HCT116 (cell line): ENCODE measurements around the gene PBX3. TPM values are rescaled to one million over a fixed set of nuclear protein-coding genes. Genes with fewer than 3 reads are reported as not detected.

ENCODE experiments used
- ATAC-seq: fragments of 200-7000 bp; cut with Tn5 transposase; 2 replicates; pipeline ENCODE4 v1.9.1; 2020; ENCODE audit warnings: mild to moderate bottlenecking, moderate library complexity
- BruUV-seq: library from RNA; stranded (reverse); fragments of 400-500 nt; replicated peaks from 2 replicates; lab custom pipeline; 2021; lab: Mats Ljungman, UMichigan
- CTCF ChIA-PET: fragments of 300-600 bp; sonication (Branson Sonifier 250); formaldehyde crosslinking; loops from one replicate; lab custom pipeline; 2021; ENCODE audit warnings: antibody characterized with exemption; lab: Charles Lee
- POLR2A ChIA-PET: fragments of 300-600, 350-600 bp; sonication (Branson Sonifier 250); formaldehyde crosslinking; loops from one replicate; lab custom pipeline; 2021; ENCODE audit warnings: antibody characterized with exemption; lab: Charles Lee
- RAD21 ChIA-PET, 2 experiments: fragments of 300-600 bp; sonication (Branson Sonifier 250); formaldehyde crosslinking; loops; one replicate each; lab custom pipeline; 2023; ENCODE audit warnings: low total read pairs in 2 of 2; ENCODE audit not compliant: uncharacterized antibody in 2 of 2, unreplicated experiment in 2 of 2, low non-redundant PET in 1 of 2; lab: Charles Lee
- DNase-seq: peaks from one replicate; pipeline ENCODE4 v3.0.0-alpha.2; 2010; ENCODE audit warnings: low read depth, low spot score
- H2AFZ ChIP-seq: fragments of 200-600 bp; shearing (Covaris generic), sonication (generic); 2 replicates; pipeline ENCODE4 v1.6.1; 2017; ENCODE audit warnings: low read depth, mixed run types, mixed read lengths, antibody characterized with exemption, low read length; ENCODE audit not compliant: poor library complexity, severe bottlenecking
- H3K27ac ChIP-seq: 2 replicates; pipeline ENCODE4 v1.5.1; 2012; ENCODE audit warnings: low read depth, low read length
- H3K27me3 ChIP-seq: fragments of 200-600 bp; sonication (generic); 2 replicates; pipeline ENCODE4 v1.6.1; 2016; ENCODE audit warnings: mixed run types, low read length, mixed read lengths; ENCODE audit not compliant: insufficient read depth
- H3K36me3 ChIP-seq, 2 experiments: fragments of 200-500 bp in 1 of 2; fragments of 200-600 bp in 1 of 2; sonication (Bioruptor generic) in 1 of 2; sonication (generic) in 1 of 2; 2 replicates each; pipeline versions ENCODE4 v1.5.1 to v1.6.1; 2014 to 2016; ENCODE audit warnings: low read length in 2 of 2, inconsistent platforms in 1 of 2, mixed read lengths in 1 of 2, mixed run types in 1 of 2; ENCODE audit not compliant: insufficient read depth in 2 of 2, control insufficient read depth in 1 of 2
- H3K4me1 ChIP-seq, 2 experiments: fragments of 200-600 bp in 1 of 2; sonication (generic) in 1 of 2; 2 replicates each; pipeline versions ENCODE4 v1.5.1 to v1.6.1; 2012 to 2017; ENCODE audit warnings: low read length in 2 of 2, inconsistent platforms in 1 of 2, mild to moderate bottlenecking in 1 of 2, mixed read lengths in 1 of 2, mixed run types in 1 of 2, moderate library complexity in 1 of 2; ENCODE audit not compliant: insufficient read depth in 2 of 2, control insufficient read depth in 1 of 2
- H3K4me2 ChIP-seq: fragments of 200-600 bp; sonication (generic); 2 replicates; pipeline ENCODE4 v1.6.1; 2017; ENCODE audit warnings: mixed run types, low read length, mixed read lengths
- H3K4me3 ChIP-seq, 2 experiments: fragments of 200-600 bp in 1 of 2; sonication (generic) in 1 of 2; replicated peaks in 1 of 2; 2 replicates each; pipeline ENCODE4 v1.5.1; 2011 to 2016; ENCODE audit warnings: low read length in 2 of 2, control low read depth in 1 of 2, low read depth in 1 of 2, mild to moderate bottlenecking in 1 of 2, mixed read lengths in 1 of 2, mixed run types in 1 of 2
- H3K79me2 ChIP-seq: fragments of 200-600 bp; sonication (generic); 2 replicates; pipeline ENCODE4 v1.6.1; 2017; ENCODE audit warnings: mild to moderate bottlenecking, mixed run types, low read length, moderate library complexity, mixed read lengths; ENCODE audit not compliant: insufficient read depth
- H3K9ac ChIP-seq: fragments of 200-600 bp; sonication (generic); 2 replicates; pipeline ENCODE4 v1.6.1; 2016; ENCODE audit warnings: low read length, mixed read lengths
- H3K9me2 ChIP-seq: fragments of 200-600 bp; sonication (generic), shearing (Covaris generic); 2 replicates; pipeline ENCODE4 v1.6.1; 2017; ENCODE audit warnings: mixed run types, mild to moderate bottlenecking, moderate library complexity; ENCODE audit not compliant: insufficient read depth
- H3K9me3 ChIP-seq, 2 experiments: fragments of 200-500 bp in 1 of 2; fragments of 200-600 bp in 1 of 2; sonication (Bioruptor generic) in 1 of 2; sonication (generic) in 1 of 2; 2 replicates each; pipeline ENCODE4 v1.6.1; 2014 to 2017; ENCODE audit warnings: low read length in 2 of 2, mixed read lengths in 2 of 2, inconsistent platforms in 1 of 2, low read depth in 1 of 2, mild to moderate bottlenecking in 1 of 2, mixed run types in 1 of 2, moderate library complexity in 1 of 2; ENCODE audit not compliant: control insufficient read depth in 1 of 2, insufficient read depth in 1 of 2
- H4K20me1 ChIP-seq: fragments of 200-600 bp; sonication (generic), shearing (Covaris generic); 2 replicates; pipeline ENCODE4 v1.6.1; 2017; ENCODE audit warnings: mixed run types, mild to moderate bottlenecking, moderate library complexity; ENCODE audit not compliant: insufficient read depth
- CBX3 ChIP-seq: IDR thresholded peaks from 2 replicates; pipeline ENCODE4 v1.6.1; 2012; ENCODE audit warnings: low read depth
- EGR1 ChIP-seq: IDR thresholded peaks from 2 replicates; pipeline ENCODE4 v1.6.1; 2012; ENCODE audit warnings: low read depth
- EZH2 ChIP-seq: fragments of 200-600 bp; sonication (generic); IDR thresholded peaks from 2 replicates; pipeline ENCODE4 v1.6.1; 2017; ENCODE audit warnings: antibody characterized with exemption, mixed run types
- EZH2phosphoT487 ChIP-seq: fragments of 200-600 bp; IDR thresholded peaks from 2 replicates; pipeline ENCODE4 v1.6.1; 2018; ENCODE audit warnings: antibody characterized with exemption, borderline replicate concordance
- POLR2A ChIP-seq: IDR thresholded peaks from 2 replicates; pipeline ENCODE4 v1.7.0; 2011; ENCODE audit warnings: borderline replicate concordance; ENCODE audit not compliant: insufficient read depth, insufficient read length; ENCODE audit errors: extremely low read depth
- POLR2AphosphoS5 ChIP-seq: IDR thresholded peaks from 2 replicates; pipeline ENCODE4 v1.6.1; 2011; ENCODE audit warnings: mild to moderate bottlenecking, low read depth, low read length, moderate library complexity
- RAD21 ChIP-seq: IDR thresholded peaks from 2 replicates; pipeline ENCODE4 v1.6.1; 2012; ENCODE audit warnings: low read depth, mild to moderate bottlenecking
- SIN3A ChIP-seq: IDR thresholded peaks from 2 replicates; pipeline ENCODE4 v1.6.1; 2012; ENCODE audit warnings: low read depth
- SP1 ChIP-seq: IDR thresholded peaks from 2 replicates; pipeline ENCODE4 v1.6.1; 2012; ENCODE audit warnings: low read depth
- SRF ChIP-seq: IDR thresholded peaks from 2 replicates; pipeline ENCODE4 v1.6.1; 2012; ENCODE audit warnings: low read depth
- TCF7L2 ChIP-seq: IDR thresholded peaks from 2 replicates; pipeline ENCODE4 v1.7.0; 2011; ENCODE audit warnings: borderline replicate concordance, inconsistent platforms; ENCODE audit not compliant: insufficient read depth, insufficient read length; ENCODE audit errors: extremely low read depth
- intact Hi-C: fragments of 100-400 bp; cut with micrococcal nuclease; formaldehyde crosslinking; loops from 2 replicates; pipeline ENCODE4 v1.10.0; 2022
- total RNA-seq: library from RNA; stranded (reverse); gene quantifications from one replicate; pipeline ENCODE4 v1.2.1, GENCODE V29; 2021; ENCODE audit not compliant: unreplicated experiment
- TF ChIP-seq, protein P1 (sequence below): IDR thresholded peaks from 2 replicates; pipeline ENCODE4 v1.6.1; 2011; ENCODE audit warnings: mild to moderate bottlenecking, low read length, moderate library complexity; ENCODE audit not compliant: insufficient replicate concordance; ENCODE audit errors: extremely low read depth
- TF ChIP-seq, protein P2 (sequence below): IDR thresholded peaks from 2 replicates; pipeline ENCODE4 v1.6.1; 2012

Gene PBX3
- total RNA-seq, 1 experiment from 2014 or later, result 13.5 TPM

DNA sequence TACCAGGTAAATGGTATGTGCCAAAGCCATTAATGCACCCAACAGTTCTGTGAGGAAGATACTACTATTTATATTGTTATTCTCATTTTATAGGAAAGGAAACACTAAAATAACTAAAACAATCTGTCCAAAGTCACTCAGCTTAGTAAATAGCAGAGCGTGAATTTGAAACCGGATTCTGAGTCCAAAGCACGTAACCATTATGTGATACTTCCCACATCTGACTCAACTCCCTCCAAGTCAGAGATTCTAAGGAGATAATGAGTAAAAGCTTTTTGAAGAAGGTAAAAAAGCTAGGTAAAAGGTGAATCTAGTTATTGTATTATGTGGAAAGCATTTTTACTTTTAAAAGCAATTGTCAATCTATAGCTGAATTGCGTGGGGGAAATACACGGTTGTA lies 208.9 kb downstream of the PBX3 start:
- Histone ChIP-seq H3K9me3 (no peaks in the 10 kb centered on the region), H3K27me3 (no peaks in the 10 kb centered on the region), H3K4me2 (no peak overlapping the region), H3K27ac (no peak overlapping the region), H2AFZ (no peak overlapping the region), H3K36me3 (no peaks in the 10 kb centered on the region), H3K4me3 (no peak overlapping the region), H3K79me2 (no peaks in the 10 kb centered on the region), H4K20me1 (no peaks in the 10 kb centered on the region), H3K9me2 (no peaks in the 10 kb centered on the region), H3K9ac (no peak overlapping the region), H3K4me1 (no peaks in the 10 kb centered on the region)
- TF ChIP-seq SIN3A (no peak), RAD21 (no peak), SP1 (no peak), TCF7L2 (no peak), CBX3 (no peak), POLR2AphosphoS5 (no peak), EZH2phosphoT487 (no peak), SRF (no peak), EZH2 (no peak), EGR1 (no peak), POLR2A (no peak)
- TF ChIP-seq, protein P1, sequence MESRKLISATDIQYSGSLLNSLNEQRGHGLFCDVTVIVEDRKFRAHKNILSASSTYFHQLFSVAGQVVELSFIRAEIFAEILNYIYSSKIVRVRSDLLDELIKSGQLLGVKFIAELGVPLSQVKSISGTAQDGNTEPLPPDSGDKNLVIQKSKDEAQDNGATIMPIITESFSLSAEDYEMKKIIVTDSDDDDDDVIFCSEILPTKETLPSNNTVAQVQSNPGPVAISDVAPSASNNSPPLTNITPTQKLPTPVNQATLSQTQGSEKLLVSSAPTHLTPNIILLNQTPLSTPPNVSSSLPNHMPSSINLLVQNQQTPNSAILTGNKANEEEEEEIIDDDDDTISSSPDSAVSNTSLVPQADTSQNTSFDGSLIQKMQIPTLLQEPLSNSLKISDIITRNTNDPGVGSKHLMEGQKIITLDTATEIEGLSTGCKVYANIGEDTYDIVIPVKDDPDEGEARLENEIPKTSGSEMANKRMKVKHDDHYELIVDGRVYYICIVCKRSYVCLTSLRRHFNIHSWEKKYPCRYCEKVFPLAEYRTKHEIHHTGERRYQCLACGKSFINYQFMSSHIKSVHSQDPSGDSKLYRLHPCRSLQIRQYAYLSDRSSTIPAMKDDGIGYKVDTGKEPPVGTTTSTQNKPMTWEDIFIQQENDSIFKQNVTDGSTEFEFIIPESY, result no peak
- TF ChIP-seq, protein P2, sequence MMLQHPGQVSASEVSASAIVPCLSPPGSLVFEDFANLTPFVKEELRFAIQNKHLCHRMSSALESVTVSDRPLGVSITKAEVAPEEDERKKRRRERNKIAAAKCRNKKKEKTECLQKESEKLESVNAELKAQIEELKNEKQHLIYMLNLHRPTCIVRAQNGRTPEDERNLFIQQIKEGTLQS, result no peak
- BruUV-seq, result no TSS peak
- DNase-seq (no peak), ATAC-seq (no peak)
- RAD21 ChIA-PET, result no interaction called here
- intact Hi-C loops, result no loop called here
- CTCF ChIA-PET, result no interaction called here
- POLR2A ChIA-PET, result no interaction called here
